HG03575 (cell line): ENCODE results near the gene RTEL1.
"Not testable (repeated sequence)": the region's sequence is repeated elsewhere in the genome, so short reads cannot be mapped to it uniquely, and the experiment has no call there.

Source experiments
- ATAC-seq: cut with Tn5 transposase; IDR thresholded peaks from one replicate; pipeline ENCODE4 v1.9.1; 2021; ENCODE audit not compliant: unreplicated experiment, insufficient number of reproducible peaks, low FRiP score; ENCODE audit errors: extremely low read depth

Gene RTEL1

DNA sequence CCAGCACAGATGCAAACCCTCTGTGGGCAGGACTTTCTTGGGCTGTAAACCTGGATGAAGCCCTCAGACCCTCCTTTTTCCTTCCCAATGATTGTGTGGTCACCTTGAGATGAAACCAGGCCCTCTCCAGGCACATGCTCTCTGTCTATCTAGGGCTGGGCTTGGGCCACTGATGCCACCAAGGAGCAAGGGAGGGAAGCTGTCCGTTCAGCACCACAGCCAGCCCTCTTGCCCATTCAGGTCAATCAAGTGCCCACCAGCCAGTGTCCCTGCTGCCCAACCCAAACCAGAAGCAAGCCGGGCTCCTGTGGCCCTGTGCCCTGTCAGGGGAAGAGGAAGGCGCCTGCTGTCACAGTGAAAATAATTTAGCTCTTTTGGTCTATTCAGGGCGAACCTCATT, 12.9 kb upstream of the RTEL1 start:
- ATAC-seq: no peak

DNA sequence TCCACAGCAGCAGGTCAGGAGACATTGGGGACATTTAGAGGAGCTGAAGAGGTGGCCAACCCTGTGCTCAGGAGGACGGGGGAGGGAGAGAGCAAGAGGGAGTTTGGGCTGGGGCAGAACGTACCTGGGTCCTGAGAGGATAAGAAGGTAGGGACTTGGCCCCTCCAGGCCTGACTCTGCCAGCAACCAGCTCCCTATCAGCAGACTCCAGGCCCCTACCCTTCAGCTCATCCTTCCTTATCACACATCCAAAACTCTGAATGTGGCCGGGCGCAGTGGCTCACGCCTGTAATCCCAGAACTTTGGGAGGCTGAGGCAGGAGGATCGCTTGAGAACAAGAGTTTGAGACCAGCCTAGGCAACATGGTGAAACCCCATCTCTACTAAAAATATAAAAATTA, 9.9 kb upstream of the RTEL1 start:
- ATAC-seq: no peak

DNA sequence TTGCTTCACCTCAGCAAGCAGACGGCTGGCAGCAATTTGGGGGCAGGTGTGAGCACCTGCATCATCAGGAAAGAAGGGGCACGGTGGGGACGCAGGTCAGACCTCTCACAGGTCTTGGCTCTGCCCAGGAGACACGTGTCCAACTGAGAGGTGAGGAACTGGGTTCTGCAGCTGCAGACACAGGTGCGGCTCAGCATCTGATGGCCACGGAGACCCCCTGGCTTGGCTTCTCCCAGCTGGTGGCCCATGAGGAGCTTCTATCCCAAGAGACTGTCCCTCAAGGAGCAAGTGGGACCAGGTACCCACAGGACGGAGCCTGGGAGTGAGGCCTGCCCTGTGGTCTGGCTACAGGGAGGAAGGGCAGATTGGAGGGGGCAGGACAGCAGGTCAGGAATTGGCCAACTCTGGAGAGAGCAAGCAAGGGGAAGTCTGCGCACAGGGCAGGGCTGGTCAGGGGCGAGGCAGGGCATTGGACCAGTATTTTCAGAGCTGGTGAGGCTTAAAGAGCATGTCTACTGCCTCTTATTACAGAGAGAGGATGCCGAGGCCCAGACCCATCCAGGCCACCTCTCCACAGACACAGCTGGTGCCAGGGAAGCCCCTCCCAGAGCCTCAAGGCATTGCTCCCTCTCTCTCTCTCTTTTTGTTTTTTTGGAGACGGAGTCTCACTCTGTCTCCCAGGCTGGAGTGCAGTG, 9.1 kb upstream of the RTEL1 start:
- ATAC-seq: no peak

DNA sequence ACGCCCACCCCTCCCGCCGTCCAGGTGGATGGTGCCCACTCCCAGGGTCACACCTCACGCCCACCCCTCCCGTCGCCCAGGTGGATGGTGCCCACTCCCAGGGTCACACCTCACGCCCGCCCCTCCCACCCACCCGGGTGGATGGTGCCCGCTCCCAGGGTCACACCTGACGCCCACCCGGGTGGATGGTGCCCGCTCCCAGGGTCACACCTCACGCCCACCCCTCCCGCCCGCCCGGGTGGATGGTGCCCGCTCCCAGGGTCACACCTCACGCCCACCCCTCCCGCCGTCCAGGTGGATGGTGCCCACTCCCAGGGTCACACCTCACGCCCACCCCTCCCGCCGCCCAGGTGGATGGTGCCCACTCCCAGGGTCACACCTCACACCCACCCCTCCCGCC, 7.6 kb upstream of the RTEL1 start:
- ATAC-seq: not testable (repeated sequence)

DNA sequence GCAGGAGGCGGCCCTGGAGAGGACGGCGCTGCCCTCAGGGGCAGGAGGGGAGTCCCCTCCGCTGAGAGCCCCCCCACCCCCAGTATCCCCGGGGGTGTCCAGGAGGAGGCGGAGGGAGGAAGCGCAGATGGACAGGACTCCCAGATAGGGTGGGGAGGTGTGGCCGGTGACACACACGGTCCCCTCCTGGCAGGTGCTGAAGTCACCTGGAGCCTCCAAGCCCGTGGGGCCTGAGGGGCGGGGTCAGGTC, 6.2 kb upstream of the RTEL1 start:
- ATAC-seq: no peak

GRCh38 chr20:63652192-63652980, 5.7 kb upstream of the RTEL1 start:
- no peak for ATAC-seq

DNA sequence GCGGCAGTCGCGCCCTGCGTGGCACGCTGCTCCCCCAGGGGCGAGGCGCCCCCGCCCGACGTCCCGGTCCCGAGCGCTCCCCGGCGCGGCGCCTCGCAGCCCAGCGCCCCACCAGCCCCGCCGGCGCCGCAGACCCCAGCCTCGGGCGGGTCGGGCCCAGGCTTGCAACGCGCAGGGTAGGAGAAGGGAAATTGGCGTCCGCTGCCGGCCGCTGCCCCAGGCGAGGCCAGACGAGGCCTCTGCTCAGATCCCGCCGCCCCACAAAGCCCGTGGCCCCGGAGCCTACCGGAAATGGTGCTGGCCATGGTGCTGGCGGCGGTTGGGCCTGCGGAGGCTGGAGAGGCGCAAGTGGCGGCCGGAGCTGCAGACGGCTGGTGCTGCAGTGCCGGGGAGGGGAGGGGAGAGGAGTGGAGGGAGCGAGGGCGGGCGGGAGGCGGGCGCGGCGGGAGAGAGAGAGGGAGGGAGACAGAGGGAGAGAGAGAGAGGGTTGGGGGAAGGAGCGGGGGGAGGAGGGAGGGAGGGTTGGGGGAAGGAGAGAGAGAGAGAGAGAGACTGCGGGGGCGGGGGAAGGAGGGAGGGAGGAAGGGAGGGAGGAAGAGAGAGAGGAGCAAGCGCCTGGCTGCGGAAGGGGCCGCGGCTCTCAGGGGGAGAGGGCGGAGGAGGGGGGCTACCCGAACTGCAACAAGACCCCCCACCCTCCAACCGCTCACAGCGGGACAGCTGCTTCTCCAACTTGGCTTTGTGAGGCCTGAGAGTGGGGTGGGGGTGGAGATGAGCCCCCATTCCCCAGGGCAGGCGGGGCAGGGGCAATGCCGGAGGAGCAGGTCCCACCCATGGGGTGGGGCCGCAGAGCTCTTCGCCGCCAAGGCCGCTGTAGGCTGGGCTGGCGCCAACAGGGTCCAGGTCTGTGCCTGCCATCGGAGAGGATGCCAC, 4.8 kb upstream of the RTEL1 start, which contains the start of gene STMN3:
Gene STMN3, minus strand, starts transcription at position 384 of the 933 bp plus-strand sequence. Its CDS starts 79 bp downstream, at position 305.
- ATAC-seq: no peak

DNA sequence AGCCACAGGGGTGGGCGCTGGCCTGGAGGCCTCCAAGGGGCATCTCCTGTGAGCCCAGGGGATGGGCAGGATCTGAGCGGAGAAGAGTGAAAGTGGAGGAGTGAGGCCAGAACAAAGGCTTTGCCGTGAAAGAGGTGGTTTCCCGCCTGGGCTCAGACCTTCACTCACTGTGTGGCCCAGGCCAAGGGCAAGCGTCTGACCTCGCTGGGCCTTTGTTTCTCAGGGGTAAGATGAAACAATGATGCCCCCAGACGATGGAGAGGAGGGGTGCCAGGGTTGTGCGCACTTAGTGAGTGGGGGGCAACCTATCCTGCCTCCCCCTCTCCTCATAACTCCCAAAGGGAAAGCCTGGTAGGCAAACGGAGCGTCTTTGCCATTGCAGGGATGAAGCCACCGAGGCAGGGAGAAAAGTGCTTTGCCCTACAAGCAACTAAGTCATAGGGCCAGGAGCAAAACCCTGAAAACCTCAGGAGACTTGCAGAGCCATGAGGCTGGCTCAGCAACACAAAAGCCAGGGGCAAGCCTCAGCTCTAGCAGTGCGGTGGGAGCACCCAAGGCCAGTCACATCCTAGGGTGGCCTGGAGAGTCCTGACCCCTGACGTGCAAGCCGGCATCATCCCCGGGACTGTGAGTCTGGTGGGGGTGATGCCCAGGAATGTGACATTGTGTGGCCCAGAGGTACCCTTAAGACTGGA, 4.0 kb upstream of the RTEL1 start:
- ATAC-seq: no peak

DNA sequence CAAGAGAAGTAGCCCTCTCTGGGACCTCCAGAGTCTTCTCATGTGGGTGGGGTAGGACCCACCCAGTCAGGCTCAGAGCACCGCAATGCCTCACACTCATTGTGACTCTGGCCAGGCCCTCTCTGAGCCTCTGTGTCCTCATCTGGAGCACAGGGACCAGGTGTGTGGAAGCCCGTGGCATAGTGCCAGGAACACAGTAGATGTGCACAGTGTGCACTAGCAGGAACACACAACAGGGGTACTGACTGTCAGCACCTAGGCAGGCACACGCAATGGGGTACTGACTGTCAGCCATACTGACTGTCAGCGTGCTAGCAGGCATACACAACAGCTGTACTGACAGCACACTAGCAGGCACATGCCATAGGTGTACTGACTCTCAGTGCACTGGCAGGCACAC, 2.9 kb upstream of the RTEL1 start:
- no peak for ATAC-seq

DNA sequence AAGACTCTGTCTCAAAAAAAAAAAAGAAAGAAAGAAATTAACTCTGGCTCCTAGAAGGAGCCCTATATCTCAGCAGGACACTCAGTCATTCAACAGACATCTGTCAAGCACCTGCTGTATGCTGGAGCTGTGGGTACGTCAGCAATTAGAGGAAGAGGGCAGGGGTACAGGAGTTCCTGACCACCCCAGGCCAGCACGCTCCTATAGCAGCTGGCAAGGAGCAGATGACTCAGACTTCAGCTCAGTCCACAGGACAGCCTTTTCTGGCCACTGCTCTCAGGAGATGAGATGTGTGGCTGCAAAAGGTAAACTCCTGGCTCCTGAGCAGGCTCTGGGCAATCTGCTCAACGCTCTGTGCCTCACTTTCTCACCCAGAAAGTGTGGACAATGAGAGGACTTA, 1.7 kb upstream of the RTEL1 start:
- no peak for ATAC-seq

DNA sequence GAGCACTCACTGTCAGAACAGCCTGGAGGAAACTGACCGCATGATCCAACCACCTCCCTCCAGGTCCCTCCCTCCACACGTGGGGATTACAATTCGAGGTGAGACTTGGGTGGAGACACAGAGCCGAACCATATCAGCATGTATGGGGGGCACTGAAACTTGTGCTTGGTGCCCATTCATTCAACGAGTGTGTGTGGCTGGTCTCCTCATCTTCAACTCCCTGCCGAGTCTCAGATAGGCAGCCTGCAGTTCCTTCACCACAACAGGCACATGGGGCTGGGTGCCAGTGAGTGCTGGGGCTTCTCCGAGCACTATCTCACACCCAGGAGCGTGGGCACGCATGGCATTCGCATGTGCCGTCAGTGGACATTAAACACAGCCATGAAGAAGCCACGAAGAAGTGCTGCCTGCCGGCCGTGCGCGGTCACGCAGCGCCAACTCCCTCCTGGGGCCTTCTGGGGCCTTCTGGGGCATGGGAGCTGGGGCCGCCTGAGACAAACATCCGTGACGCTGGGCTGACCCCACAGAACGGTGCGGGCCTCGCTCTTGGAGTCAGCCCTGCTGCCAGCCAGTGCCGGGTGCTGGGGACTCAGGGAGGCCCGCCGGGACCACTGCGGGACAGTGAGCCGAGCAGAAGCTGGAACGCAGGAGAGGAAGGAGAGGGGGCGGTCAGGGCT, 714 bp upstream of the RTEL1 start:
- ATAC-seq: no peak

DNA sequence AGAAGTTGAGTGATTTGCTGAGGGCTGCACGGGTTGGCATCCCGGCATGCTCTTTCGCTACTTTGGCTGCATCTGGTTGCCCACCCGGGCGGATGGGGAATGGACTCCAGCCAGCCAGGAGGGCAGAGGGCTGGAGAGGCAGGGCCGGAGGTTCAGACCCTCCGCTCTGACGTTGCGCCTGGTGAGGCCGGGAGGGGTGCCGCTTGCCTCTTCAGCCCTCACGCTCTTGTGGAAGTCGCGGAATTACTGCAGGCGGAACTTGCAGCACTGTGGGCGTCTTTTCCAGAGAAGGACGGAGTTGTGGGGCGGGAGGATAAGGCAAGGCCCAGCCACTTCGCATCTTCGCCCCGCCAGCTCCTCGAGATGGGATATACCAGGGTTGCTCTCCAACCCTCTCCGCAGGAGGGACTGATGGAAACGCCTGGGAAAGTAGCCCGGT, 656 bp downstream of the RTEL1 start:
- ATAC-seq: no peak

- no peak for ATAC-seq
Observed at GRCh38 chr20:63659370-63659769, 1.3 kb downstream of the RTEL1 start.

DNA sequence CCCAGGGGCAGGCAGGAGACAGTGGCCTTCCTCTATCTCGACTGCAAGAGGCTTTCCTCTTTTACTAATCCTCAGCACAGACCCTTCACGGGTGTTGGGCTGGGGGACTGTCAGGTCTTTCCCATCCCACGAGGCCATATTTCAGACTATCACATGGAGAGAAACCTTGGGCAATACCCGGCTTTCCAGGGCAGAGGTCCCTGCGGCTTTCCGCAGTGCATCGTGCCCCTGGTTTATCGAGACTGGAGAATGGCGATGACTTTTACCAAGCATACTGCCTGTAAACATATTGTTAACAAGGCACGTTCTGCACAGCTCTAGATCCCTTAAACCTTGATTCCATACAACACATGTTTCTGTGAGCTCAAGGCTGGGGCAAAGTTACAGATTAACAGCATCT, 2.1 kb downstream of the RTEL1 start:
- not testable (repeated sequence) for ATAC-seq

DNA sequence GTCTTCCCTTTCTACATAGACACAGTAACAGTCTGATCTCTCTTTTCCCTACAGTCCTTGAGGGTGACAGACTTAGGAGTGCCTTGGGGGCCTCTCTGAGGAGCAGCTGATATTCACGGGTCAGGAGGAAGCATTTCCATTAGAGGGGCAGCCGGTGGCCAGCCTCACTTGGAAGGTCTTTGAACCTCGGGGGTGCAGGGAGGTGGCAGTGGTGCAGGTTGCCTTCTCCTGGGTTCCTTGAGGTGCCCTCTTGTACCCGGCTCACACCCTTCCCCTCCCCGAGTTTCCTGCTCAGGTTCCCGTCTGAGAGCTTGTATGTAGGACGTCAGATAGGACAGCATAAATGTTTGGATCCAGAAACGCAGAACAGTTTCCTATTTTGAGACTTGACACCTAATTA, 2.5 kb downstream of the RTEL1 start:
- no peak for ATAC-seq

- ATAC-seq: no peak
Observed at GRCh38 chr20:63661108-63661507, 3.0 kb downstream of the RTEL1 start.

- no peak for ATAC-seq
Observed at GRCh38 chr20:63661959-63662812, 4.1 kb downstream of the RTEL1 start.

DNA sequence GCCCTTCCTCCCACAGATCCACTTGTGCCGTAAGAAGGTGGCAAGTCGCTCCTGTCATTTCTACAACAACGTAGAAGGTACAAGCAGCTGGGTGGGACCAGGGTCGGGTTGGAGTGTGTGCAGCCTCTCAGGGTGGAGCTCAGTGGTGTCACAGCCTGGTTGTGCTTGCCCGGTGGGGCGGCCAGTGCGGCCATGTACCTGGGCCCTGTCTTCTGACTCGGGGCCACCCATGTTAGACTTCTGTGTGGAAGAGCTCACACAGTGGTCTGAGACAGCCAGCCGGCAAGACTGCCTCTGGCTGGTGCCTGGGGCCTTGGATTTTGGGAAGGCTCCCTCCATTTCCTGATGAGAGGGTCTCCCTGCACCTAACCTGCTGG, 4.7 kb downstream of the RTEL1 start:
- ATAC-seq: no peak
